HUDEP-2 (cell line): ENCODE measurements around the gene FDXR.
A peak's percentile ranks its signal among the peaks of the same experiment; 100 is the strongest.

Experiments used
- DNase-seq, 76 experiments: peaks; one replicate each; lab custom pipeline; 2025; ENCODE audit not compliant: unreplicated experiment in 76 of 76; lab: John Stamatoyannopoulos, UW

FDXR gene

DNA sequence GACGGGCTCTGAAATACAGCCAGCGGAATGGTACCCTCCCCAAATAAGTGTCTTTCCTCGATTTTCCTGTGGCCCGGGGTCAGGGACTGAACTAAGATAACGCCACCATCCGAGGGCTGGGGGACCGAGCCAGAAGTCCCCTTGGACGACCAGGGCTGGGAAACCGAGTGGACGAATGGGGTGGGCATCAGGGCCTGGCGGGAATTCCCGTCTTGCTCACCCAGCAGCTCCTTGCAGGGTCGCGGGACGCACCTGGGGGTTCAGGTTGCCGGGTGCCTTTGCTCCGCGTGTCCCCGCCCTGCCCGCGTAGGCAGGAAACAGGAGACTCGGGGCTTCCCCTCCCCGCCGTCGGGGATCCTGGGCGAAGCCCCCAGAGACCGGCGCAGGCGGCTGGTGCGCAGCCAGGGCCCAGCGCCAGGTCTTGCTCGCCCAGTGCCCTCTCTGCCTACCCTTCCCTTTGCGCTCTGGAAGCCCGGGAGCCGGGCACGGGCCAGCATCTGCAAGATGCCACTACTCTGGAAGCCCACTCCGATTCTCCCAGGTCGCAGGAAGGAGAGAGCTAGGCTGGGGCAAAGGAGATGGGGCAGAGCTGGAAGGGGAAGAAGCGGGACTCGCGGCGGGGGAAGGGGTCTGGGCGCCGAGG lies 12.4 kb downstream of the FDXR start:
- no peak for DNase-seq

DNA sequence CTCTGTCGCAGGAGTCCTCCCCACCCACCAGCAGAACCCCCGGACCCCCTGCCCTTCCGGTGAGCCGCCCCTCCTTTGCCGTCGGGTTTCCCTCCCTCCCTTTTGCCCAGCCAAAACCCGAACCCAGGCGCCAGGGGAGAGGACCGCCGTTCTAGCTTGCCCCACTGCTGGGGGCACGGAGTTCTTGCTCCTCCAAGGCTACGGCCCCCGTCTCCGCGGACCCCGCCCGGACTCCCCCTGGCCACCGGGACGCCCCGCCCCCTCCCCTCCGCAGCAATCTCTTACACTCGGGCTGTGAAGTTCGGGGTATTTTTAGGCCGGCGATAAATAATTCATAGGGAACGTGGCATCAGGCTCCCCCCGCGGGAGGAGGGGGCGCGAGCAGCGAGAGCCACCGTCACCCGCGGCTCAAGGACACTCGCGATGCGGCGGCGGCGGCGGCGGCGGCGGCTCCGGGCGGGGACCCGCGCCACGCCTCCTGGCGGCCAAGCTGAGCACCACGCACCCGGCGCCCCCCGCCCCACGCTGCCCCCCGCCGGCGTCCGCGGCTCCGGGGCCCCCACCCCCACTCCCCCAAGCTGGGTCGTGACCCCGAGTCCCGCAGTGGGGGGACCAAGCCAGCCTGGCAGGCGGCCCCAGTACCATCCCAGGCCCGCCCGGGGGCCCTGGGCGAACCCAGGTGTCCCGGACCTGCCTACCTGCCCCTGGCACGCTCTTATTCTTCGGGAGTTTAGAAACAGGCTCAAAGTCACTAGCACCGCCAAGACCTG lies 13.2 kb downstream of the FDXR start, which contains the start of gene GRIN2C:
Gene GRIN2C, minus strand, starts transcription at position 427 of the 770 bp plus-strand sequence. CDS start 4,793 bp downstream, outside the sequence.
- no peak for DNase-seq

DNA sequence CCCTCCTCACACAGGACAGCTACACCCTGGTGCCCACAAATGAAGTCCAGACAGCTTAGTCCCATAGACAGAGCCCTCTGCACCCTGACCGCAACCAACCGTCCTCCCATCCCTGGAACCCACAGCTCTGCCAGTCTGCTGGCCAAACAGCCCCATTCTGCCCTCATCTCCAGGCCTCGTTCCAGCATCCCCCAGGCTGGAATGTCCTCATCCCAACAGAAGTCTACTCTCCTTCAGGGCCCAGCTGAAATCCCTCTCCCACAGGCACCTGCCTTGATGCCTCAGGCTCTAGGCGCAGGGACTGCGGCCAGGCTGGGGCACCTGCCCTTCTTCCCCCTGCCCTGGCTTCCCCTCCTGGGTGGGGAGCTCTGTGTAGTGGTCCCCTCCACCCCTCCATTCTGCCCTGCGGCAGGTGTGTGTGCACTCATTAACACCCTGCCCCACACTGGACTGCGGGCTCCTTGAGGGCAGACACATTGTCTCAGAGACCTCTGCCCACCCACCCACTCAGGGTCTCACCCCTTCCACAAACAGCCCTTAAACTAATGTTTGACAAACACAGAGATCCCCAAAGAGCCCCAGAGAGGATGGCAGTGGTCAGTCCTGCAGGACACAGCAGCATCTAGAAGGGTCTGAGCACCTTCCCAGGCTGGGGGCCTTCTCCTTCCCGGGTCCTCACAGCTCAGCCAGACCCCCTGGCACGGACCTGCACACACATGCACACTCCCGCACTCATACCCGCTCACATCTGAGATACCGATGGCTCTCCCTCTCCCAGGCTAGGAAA lies 13.9 kb downstream of the FDXR start:
- no peak for DNase-seq

DNA sequence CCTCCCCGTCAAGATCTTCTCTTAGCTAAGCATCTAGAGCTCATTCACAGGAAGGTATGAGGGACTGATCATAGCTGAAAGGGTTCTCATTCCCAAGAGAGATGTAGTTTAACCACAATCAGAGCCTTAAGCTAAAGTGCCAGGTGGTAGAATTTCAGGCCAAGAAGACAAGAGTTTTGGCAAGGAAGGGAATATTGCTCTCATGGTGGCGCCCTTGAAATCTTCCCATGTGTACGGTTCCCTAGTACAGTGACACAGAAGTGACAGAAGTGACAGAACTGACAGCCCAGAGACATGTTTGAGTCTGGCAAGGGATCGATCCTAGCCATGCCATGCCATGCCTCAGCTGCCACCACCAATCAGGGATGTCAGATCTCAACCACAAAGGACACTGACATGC lies 15.6 kb downstream of the FDXR start:
- DNase-seq = no peak

DNA sequence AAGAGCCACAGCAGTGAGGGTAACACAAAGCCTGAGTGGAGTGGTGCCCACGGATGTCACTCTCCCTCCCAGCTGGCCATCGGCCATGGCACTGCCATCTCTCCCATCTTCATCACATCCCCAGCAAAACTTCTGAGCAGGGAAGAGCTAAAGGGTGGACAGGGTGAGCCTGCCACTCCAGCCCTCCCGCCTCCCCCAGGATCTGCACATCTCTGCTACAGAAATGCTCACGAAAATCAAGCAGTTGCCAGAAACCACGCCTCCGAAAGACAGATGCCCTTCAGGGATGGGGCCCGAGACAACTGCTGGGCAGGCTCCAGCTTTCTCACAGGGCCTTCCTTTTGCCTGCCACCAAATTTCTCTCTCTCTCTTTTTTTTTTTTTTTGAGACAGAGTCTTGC lies 16.7 kb downstream of the FDXR start:
- DNase-seq = no peak

DNA sequence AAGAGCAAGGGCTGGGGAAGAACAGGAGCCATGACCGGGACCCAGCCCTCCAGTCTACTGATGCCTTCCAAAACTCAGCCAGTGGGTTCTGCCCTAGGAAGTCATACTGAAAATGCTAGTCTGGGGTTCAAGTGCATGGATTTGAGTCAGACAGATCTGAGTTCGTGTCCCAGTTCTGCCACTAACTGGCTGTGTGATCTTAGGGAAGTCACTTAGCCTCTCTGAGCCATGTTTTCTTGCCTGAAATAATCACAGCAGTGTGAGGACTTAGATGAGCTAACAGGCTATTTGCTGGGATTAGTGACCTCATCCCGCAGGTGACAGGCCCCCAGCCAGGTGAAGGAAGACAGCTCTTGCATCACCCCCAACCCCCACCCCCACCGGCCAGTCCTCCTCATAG lies 17.5 kb downstream of the FDXR start:
- no peak for DNase-seq

DNA sequence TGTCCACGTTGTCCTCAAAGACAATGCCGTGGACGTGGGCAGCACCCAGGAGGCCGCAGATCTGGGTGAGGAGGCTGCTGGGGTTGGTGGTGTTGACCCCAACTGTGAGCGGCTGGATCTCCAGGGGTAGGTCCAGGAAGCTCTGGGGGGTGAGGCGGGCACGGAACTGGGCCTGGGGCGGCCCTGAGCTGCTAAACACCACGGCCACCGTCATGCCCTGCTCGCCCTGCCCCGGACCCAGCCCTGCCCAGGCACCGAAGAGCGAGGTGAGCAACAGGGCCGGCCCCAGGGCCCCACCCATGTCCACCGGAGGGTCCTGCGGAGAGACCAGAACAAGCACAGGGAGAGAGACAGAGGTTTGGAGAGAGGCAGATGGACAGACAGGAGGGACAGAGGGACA lies 18.0 kb downstream of the FDXR start:
- DNase-seq = no peak

DNA sequence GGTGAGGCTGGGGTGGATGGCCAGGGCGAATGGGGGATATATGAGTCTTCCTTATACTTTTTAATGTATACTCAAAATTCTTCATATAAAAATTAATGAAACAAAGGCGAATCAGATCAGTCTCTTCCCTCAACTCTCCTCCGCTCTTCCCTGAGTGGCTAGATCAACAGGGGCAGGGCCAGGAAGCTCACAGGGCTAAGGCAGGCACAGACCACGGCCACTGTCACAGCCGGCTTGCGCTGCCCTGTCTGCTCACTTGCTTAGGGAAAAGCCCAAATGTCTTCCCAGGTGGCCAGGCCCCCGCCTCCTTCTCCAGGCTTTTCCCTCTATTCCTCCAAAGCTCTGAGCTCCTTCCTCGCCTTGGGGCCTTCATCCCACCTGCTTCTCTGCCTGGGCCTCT lies 19.1 kb downstream of the FDXR start:
- DNase-seq = no peak

DNA sequence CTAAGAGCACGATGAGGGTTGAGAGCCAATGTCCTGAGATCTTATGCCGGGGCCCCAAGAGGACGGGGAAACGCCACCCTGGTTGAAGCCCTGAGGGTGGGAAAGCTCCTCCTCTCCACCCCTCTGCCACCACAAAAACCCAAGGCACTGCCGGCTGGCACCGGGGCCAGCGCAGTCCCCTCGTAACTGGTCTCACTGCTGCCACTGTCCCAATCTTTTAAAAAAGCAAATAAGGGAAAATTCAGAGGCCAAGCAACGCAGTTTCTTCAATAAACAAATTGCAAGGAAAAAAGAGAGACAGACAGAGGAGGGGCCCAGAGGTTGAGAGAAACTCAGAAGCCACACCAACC lies 19.8 kb downstream of the FDXR start:
- no peak for DNase-seq

DNA sequence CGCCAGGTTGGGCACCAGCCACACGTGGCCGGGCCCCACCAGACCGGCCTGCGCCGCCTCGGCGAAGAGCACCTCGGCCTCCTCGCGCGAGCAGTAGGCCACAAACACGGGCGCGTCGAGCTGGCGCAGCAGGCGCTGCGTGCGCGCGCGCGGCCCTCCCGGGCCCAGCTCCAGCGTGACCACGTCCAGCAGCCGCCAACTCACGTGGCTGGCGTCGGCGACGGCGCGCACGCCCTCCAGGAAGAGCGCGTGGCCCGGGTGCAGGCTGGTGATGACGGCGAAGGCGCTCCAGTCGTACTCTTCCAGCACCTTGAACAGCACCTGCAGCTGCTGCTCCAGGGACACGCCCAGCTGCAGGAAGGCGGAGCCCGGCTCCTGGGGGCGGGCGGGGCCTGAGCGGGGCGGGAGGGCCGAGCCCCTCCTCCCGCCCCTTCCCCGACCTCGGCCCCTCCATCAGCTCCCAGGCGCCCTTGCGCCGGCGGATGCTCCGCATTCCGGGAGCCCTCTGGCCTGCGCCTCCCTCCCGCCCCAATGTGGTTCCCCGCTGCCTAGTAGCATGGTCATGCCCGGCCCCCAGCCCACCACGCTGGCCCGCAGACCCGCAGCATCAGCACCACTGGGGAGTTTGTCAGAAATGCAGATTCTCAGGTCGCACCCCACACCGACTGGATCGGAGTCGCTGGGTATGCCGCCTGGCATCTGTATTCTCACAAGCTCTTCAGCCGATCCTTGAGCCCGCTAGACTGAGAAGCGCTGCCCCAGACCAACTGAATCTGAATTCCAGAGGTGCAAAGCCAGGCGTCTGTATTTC lies 20.4 kb downstream of the FDXR start:
- DNase-seq = peak in 5 of 76 experiments; percentile 8 to 25 (median 8)

DNA sequence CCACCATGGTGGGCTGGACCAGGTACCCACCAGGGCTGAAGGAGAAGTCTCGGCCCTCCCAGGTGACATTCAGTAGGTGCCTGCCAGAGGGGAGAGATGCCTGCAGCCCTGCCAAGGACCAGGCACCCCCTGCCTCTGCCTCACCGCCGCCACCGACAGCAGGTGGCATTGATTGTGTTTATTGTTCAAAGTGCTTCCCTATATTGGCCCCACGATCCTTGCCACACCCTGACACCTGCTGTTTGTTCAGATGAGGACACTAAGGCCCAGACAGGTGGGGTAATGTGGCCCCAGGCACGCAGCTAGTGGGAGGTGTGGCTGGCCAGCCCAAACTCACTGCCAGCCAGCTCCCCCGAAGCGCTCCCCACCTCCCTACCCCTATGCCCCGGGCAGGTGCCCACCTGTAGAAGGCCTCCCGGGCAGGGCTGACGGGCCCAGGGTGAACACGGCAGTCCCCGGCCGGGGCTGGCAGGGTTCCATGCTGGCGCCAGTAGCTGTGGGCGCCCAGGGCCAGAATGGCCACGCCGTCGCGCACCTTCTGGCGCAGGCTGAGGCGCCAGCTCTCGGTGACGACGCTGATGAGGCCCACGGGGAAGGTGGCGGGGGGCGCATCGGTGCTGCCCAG lies 21.1 kb downstream of the FDXR start:
- no peak for DNase-seq

DNA sequence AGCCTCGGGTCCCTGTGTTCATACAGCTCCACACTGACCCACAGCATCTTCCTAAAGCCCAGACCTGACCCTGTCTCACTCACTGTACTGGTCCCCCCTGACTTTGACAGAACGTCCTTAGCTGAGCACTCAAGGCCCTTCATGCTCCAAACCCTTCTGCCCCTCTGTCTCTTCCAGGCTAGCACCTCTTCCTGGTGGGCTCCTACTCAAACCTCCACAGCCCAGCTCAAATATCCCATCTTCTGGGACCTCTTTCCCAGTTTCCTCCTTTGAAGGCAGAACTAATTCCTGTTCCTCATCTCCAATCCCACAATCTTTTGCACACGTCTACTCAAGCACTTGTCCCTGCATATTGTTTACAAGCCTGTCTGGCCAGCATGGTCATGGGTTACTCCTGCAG lies 21.9 kb downstream of the FDXR start:
- no peak for DNase-seq

DNA sequence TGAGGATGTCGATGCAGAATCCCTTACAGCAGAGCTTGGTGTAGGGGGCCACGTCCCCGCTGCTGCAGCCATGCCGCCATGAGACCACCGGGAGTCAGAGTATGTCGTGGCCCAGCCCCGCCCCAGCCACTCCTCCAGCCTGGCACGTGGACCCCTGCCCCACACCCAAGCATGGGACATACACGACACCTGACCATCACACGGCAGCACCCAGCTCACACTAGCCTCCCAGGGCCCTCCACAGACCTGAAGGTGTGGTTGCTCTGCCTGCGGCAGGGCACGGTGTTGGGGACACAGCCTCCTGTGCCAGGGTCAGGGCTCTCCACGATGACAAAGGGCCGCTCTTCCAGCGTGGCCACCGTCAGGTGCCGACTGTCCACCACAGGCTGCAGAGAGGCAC lies 22.5 kb downstream of the FDXR start:
- DNase-seq = no peak

DNA sequence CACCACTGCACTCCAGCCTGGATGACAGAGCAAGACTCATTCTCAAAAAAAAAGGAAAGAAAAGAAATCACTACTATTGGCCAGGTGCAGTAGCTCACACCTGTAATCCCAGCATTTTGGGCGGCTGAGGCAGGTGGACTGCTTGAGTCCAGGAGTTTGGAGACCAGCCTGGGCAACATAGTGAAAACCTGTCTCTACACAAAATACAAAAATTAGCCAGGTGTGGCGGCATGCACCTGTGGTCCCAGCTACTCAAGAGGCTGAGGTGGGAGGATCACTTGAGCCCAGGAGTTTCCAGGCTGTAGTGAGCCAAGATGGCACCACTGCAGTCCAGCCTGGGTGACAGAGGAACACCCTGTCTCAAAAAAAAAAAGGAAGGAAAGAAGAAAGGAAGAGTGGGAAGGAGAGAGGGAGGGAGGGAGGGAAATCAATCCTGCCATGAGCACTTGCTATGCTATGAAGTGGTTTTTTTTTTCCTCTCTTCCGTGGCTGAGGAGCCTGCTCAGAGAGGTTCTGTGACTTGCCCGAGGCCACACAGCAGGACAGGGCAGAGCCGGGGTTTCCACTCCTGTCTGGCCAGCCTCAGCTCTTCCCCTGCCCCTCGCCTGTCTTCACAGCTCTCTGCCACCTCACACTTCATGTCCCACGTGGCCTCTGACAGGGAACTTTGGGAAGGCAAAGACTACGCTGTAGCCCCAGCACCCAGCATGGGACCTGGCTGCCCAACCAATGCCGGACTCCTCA lies 24.0 kb downstream of the FDXR start:
- no peak for DNase-seq

DNA sequence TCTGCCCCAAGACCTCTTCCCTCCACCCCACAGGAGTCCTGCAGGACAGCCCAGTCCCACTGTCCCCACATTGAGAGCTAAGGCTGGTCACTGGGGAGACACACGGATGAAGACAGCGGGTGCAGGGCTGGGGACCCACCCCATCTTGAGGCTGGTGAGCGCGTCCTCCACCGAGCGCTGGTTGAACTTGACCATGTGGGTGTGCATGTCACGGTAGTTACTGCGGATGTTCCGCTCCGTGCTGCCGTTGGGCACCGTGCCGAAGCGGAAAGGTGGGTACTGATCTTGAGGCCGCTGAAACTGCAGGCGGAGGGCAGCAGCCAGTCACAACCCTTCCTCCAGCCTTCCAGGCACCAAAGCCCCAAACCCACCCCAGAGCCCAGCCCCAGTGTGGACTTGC lies 26.2 kb downstream of the FDXR start:
- DNase-seq = no peak

DNA sequence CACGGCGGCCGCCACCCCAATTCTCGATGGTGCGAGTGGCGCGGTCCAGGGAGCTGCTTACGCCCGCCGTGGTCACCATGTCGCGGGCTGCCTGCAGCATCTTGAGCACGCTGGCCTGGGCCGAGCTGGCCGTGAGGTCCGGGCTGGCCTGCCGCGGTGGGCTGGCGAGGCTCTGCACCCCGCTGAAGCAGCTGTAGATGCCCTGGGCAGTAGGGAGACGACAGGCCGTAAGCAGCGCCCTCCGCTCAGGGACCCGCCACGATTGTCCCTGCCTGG lies 29.5 kb downstream of the FDXR start:
- no peak for DNase-seq

DNA sequence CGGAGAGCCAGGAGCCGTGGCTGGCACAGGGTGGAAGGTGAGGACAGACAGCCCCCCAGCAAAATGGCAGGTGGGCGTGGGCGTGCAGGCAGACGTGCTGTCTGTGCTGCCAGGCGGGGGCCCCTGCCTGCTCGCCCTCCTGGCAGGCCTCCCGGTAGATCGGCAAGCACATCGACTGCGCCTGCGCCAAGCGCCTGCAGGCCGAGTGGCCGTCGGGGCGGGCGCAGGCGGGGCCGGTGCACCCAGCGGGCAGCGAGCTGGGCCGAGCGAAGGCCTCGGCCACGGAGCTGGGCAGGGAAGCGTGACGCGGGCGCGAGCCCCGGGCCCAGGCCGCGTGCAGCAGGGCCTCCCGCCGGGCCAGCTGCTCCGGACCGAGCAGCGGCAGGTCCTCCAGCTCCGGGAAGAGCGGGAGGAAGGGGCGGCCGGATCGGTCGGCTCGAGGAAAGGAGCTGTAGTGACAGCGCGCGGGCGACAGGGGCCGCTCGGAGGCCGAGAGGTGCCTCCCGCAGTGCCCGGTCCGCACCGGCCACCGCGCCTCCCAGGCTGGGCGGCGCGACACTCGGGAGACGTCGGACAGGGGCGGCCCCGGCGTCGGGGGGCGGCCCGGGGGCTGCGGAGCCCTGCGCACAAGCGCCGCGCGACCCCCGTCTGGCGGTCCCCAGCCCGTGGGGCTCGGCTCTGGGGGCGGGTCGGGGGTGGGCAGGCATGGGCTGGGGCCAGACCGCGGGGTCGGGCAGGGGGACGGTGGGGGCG lies 30.0 kb downstream of the FDXR start:
- peak in 53 of 76 experiments; percentile 3 to 81 (median 40) for DNase-seq

DNA sequence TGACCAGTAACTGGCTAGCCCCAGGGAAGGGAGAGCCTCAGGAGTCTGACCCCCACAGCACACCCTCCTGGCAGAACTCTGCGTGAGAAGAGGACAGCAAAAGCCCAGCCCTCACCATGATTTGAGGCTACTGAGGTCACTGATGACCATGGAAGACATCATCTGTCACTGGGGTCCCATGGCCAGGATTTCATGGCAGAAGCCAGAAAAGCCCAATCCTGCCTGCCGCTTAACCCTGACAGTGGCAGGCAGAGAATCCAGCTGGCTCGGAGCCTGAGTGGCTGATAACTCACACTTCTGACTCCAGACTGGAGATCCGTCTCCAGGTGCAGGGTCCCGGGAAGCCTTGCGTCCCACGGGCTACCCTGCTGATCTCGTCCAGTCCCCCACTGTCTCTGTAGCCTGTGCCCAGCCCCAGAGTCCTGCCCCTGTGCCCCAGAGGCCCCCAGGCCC lies 30.6 kb downstream of the FDXR start:
- DNase-seq = peak in 1 of 76 experiments; percentile 17
